LNCaP clone FGC (cell line): Measurements from ENCODE around the gene MSMB.

Experiments
- DNase-seq: peaks from one replicate; pipeline ENCODE4 v3.0.0-alpha.2; 2011; ENCODE audit warnings: low read depth
- H3K4me3 ChIP-seq: 2 replicates; pipeline ENCODE4 v1.5.1; 2011; ENCODE audit warnings: mild to moderate bottlenecking, low read depth, low read length, control low read depth
- CTCF ChIP-seq: IDR thresholded peaks from 2 replicates; pipeline ENCODE4 v1.5.1; 2012; ENCODE audit warnings: mild to moderate bottlenecking; ENCODE audit not compliant: control insufficient read depth, insufficient read depth; ENCODE audit errors: extremely low read depth

MSMB gene

GRCh38 chr10:46077731-46078413 is 31.8 kb upstream of the MSMB start:
- no peak for TF ChIP-seq CTCF
- no peak for DNase-seq
- no peak overlapping the region for H3K4me3 ChIP-seq

GRCh38 chr10:46077141-46077554 is 31.1 kb upstream of the MSMB start:
- no peak for TF ChIP-seq CTCF
- no peak overlapping the region for H3K4me3 ChIP-seq
- no peak for DNase-seq

- H3K4me3 ChIP-seq = no peak overlapping the region
- peak; percentile 50 for DNase-seq
- TF ChIP-seq CTCF = no peak
Observed at GRCh38 chr10:46075869-46076268, 29.8 kb upstream of the MSMB start.

GRCh38 chr10:46074196-46074946 is 28.3 kb upstream of the MSMB start:
- H3K4me3 ChIP-seq = no peak overlapping the region
- DNase-seq = no peak
- no peak for TF ChIP-seq CTCF

- H3K4me3 ChIP-seq = no peak overlapping the region
- no peak for DNase-seq
- TF ChIP-seq CTCF = no peak
Observed at GRCh38 chr10:46073564-46073963, 27.5 kb upstream of the MSMB start.

- TF ChIP-seq CTCF = no peak
- DNase-seq = no peak
- no peak overlapping the region for H3K4me3 ChIP-seq
Observed at GRCh38 chr10:46070749-46071148, 24.7 kb upstream of the MSMB start.
